ENCODE measurements around the gene FHIT. TPM values are rescaled to one million over a fixed set of nuclear protein-coding genes. Genes with fewer than 3 reads are reported as not detected.

The FHIT gene
- total RNA-seq, 4 donors from 2014 or later = 4.6 to 6.1 (median 5.7) TPM

GRCh38 chr3:60594025-60594424 lies 657.2 kb downstream of the FHIT start:
- 20% methylated on average over 6 of the region's 6 CpGs for WGBS
- DNase-seq (ENCODE audit: extremely low spot score) = no peak
- Histone ChIP-seq H3K27ac (replicated peaks in 1 of 4) (no peak overlapping the region), H3K9me3 (no peaks in the 10 kb centered on the region), H3K27me3 (no peaks in the 10 kb centered on the region), H3K4me1 (peaks cover 9 to 13% (median 11%) of the 10 kb centered on the region in 4 donors), H3K36me3 (no peaks in the 10 kb centered on the region), H3K4me3 (no peak overlapping the region)
- TF ChIP-seq POLR2AphosphoS5 (IDR thresholded peaks at IDR 0.05) (peak in 1 of 2 donors; percentile 7), EP300 (IDR thresholded peaks at IDR 0.05) (no peak)
- intact Hi-C loops (cut with DNase I) = no loop called here

DNA sequence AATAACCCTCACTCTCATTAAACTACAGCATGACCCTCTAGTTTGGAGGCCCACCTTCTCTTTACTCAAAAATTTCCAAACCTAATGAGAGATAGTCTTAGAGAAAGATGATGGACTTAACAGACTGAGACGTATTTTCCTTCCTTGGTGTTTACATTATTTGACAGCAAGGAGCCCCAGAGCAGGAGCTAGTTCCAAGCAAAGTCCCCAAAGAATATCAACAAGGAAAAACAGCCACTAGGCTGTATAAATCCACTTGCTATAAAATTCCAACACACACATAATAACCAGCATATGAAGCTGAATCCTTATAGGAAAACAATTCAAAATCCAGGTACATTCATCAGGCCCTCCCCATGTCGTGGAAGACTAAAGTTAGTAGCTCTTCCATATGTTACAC lies 660.0 kb downstream of the FHIT start:
- intact Hi-C loops (cut with DNase I) = no loop called here
- Histone ChIP-seq H3K9me3 (no peaks in the 10 kb centered on the region), H3K27me3 (no peaks in the 10 kb centered on the region), H3K4me1 (peaks cover 9 to 13% (median 11%) of the 10 kb centered on the region in 4 donors), H3K27ac (replicated peaks in 1 of 4) (no peak overlapping the region), H3K36me3 (no peaks in the 10 kb centered on the region), H3K4me3 (no peak overlapping the region)
- WGBS = 80% methylated on average over 2 of the region's 2 CpGs
- TF ChIP-seq POLR2A (IDR thresholded peaks at IDR 0.05; ENCODE audit: low read depth) (no peak), EP300 (IDR thresholded peaks at IDR 0.05) (no peak), POLR2AphosphoS5 (IDR thresholded peaks at IDR 0.05) (no peak)
- TF ChIP-seq, protein P1, sequence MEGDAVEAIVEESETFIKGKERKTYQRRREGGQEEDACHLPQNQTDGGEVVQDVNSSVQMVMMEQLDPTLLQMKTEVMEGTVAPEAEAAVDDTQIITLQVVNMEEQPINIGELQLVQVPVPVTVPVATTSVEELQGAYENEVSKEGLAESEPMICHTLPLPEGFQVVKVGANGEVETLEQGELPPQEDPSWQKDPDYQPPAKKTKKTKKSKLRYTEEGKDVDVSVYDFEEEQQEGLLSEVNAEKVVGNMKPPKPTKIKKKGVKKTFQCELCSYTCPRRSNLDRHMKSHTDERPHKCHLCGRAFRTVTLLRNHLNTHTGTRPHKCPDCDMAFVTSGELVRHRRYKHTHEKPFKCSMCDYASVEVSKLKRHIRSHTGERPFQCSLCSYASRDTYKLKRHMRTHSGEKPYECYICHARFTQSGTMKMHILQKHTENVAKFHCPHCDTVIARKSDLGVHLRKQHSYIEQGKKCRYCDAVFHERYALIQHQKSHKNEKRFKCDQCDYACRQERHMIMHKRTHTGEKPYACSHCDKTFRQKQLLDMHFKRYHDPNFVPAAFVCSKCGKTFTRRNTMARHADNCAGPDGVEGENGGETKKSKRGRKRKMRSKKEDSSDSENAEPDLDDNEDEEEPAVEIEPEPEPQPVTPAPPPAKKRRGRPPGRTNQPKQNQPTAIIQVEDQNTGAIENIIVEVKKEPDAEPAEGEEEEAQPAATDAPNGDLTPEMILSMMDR (IDR thresholded peaks at IDR 0.05) = no peak
- DNase-seq (ENCODE audit: extremely low spot score) = no peak

- intact Hi-C loops (cut with DNase I) = no loop called here
These were observed 662.4 kb downstream of the FHIT start for GRCh38 chr3:60588806-60589205.

GRCh38 chr3:60585918-60586317 lies 665.3 kb downstream of the FHIT start:
- Histone ChIP-seq H3K27me3 (no peaks in the 10 kb centered on the region), H3K4me1 (peaks cover 0 to 3% (median 0%) of the 10 kb centered on the region in 4 donors), H3K9me3 (no peaks in the 10 kb centered on the region), H3K4me3 (no peak overlapping the region), H3K36me3 (no peaks in the 10 kb centered on the region), H3K27ac (replicated peaks in 1 of 4) (no peak overlapping the region)
- WGBS = 63% methylated on average over 1 of the region's 1 CpG
- TF ChIP-seq, protein P1 (IDR thresholded peaks at IDR 0.05) = no peak
- TF ChIP-seq EP300 (IDR thresholded peaks at IDR 0.05) = no peak
- TF ChIP-seq POLR2A (IDR thresholded peaks at IDR 0.05; ENCODE audit: low read depth) = no peak
- TF ChIP-seq POLR2AphosphoS5 (IDR thresholded peaks at IDR 0.05) = no peak
- intact Hi-C loops (cut with DNase I) = no loop called here
- no peak for DNase-seq (ENCODE audit: extremely low spot score)

More at GRCh38 chr3:60588806-60589205, 662.4 kb downstream of the FHIT start:
- TF ChIP-seq POLR2AphosphoS5 (IDR thresholded peaks at IDR 0.05) (no peak), EP300 (IDR thresholded peaks at IDR 0.05) (no peak), POLR2A (IDR thresholded peaks at IDR 0.05; ENCODE audit: low read depth) (no peak)
- TF ChIP-seq, protein P1 (IDR thresholded peaks at IDR 0.05) = no peak
- Histone ChIP-seq H3K4me3 (no peak overlapping the region), H3K27me3 (no peaks in the 10 kb centered on the region), H3K4me1 (peaks cover 2 to 11% (median 4%) of the 10 kb centered on the region in 4 donors), H3K27ac (replicated peaks in 1 of 4) (no peak overlapping the region), H3K9me3 (no peaks in the 10 kb centered on the region), H3K36me3 (no peaks in the 10 kb centered on the region)
- DNase-seq (ENCODE audit: extremely low spot score) = no peak
- WGBS = 66% methylated on average over 3 of the region's 3 CpGs

GRCh38 chr3:60584250-60584649 lies 667.0 kb downstream of the FHIT start:
- no peaks in the 10 kb centered on the region for H3K9me3 ChIP-seq
- WGBS = 93% methylated on average over 2 of the region's 2 CpGs
- no peaks in the 10 kb centered on the region for H3K4me1 ChIP-seq
- no peak overlapping the region for H3K4me3 ChIP-seq
- H3K36me3 ChIP-seq = no peaks in the 10 kb centered on the region
- DNase-seq (ENCODE audit: extremely low spot score) = no peak
- TF ChIP-seq, protein P1 (IDR thresholded peaks at IDR 0.05) = no peak
- TF ChIP-seq POLR2A (IDR thresholded peaks at IDR 0.05; ENCODE audit: low read depth) (no peak), EP300 (IDR thresholded peaks at IDR 0.05) (no peak), POLR2AphosphoS5 (IDR thresholded peaks at IDR 0.05) (no peak)
- intact Hi-C loops (cut with DNase I) = no loop called here
- H3K27me3 ChIP-seq = no peaks in the 10 kb centered on the region
- H3K27ac ChIP-seq (replicated peaks in 1 of 4) = no peak overlapping the region

Measured in esophagus muscularis mucosa (tissue), 4 donors.